AG09309 (cell line): ENCODE data around the gene P2RX5.
"Not testable (repeated sequence)": the region's sequence is repeated elsewhere in the genome, so short reads cannot be mapped to it uniquely, and the experiment has no call there.

Source experiments
- DNase-seq: peaks from one replicate; pipeline ENCODE4 v3.0.0-alpha.2; 2010; ENCODE audit warnings: low read depth
- H3K4me3 ChIP-seq: 2 replicates; pipeline ENCODE4 v1.5.1; 2011; ENCODE audit warnings: mild to moderate bottlenecking, low read depth, low read length, moderate library complexity; ENCODE audit not compliant: control insufficient read depth
- CTCF ChIP-seq: IDR thresholded peaks from 2 replicates; pipeline ENCODE4 v1.5.1; 2011; ENCODE audit warnings: mild to moderate bottlenecking, low read depth, low read length, inconsistent platforms; ENCODE audit not compliant: insufficient read depth, control insufficient read depth; ENCODE audit errors: missing control alignments

P2RX5 gene

GRCh38 chr17:3735515-3735914, 39.6 kb upstream of the P2RX5 start:
- no peak overlapping the region for H3K4me3 ChIP-seq
- TF ChIP-seq CTCF: no peak
- no peak for DNase-seq

GRCh38 chr17:3734911-3735276, 38.9 kb upstream of the P2RX5 start:
- not testable (repeated sequence) for DNase-seq, H3K4me3 ChIP-seq

- no peak overlapping the region for H3K4me3 ChIP-seq
- TF ChIP-seq CTCF: no peak
- DNase-seq: no peak
Measured at GRCh38 chr17:3732210-3732621, 36.3 kb upstream of the P2RX5 start.

GRCh38 chr17:3730881-3731429, 35.0 kb upstream of the P2RX5 start:
- no peak overlapping the region for H3K4me3 ChIP-seq
- no peak for DNase-seq
- TF ChIP-seq CTCF: no peak

DNA sequence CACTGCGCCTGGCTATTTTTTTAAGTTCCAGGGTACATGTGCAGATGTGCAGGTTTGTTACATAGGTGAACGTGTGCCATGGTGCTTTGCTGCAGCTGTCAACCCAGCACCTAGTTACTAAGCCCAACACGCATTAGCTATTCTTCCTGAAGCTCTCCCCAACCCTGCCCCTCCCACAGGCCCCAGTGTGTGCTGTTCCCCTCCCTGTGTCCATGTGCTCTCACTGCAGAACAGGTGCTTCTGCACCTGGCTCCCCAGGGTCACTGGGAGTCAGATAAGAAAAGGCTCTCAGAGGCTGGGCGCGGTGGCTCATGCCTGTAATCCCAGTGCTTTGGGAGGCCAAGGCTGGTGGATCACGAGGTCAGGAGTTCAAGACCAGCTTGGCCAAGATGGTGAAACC, 33.9 kb upstream of the P2RX5 start:
- TF ChIP-seq CTCF: no peak
- DNase-seq: no peak
- H3K4me3 ChIP-seq: no peak overlapping the region

DNA sequence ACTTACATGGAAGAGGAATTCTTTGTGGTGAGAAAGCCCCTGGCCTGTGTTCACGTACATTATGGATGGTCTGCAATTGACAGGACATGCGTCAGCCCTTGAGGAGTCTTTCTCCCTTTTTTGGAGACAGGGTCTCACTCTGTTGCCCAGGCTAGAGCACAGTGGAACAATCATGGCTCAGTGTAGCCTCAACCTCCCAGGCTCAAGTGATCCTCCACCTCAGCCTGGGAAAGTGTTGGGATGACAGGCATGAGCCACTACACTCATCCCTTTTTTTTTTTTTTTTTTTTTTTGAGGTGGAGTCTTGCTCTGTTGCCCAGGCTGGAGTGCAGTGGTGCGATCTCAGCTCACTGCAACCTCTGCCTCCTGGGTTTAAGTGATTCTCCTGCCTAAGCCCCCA, 32.1 kb upstream of the P2RX5 start:
- H3K4me3 ChIP-seq, DNase-seq: not testable (repeated sequence)

- H3K4me3 ChIP-seq: no peak overlapping the region
- no peak for TF ChIP-seq CTCF
- no peak for DNase-seq
Measured at GRCh38 chr17:3727041-3727440, 31.1 kb upstream of the P2RX5 start.

DNA sequence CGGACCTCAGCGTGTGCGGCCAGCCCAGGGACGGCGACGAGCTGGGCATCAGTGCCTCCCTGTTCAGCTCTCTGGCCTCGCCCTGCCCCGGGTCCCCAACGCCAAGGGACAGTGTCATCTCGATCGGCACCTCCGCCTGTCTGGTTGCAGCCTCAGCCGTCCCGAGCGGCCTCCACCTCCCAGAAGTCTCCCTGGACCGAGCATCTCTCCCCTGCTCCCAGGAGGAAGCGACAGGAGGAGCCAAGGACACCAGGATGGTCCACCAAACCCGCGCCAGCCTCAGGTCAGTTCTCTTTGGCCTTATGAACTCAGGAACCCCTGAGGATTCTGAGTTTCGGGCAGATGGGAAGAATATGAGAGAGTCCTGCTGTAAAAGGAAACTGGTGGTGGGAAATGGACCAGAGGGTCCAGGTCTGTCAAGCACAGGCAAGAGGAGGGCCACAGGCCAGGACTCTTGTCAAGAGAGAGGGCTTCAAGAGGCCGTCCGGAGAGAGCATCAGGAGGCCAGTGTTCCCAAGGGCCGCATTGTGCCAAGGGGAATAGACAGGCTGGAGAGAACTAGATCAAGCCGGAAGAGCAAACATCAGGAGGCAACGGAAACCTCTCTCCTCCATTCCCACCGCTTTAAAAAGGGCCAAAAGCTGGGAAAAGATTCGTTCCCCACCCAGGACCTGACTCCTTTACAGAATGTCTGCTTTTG, 28.6 kb upstream of the P2RX5 start:
- peak overlapping the region; percentile 81 for H3K4me3 ChIP-seq
- no peak for DNase-seq
- TF ChIP-seq CTCF: no peak
